SK-MEL-5 (cell line): Measurements from ENCODE around the gene PLOD1. TPM values are rescaled to one million over a fixed set of nuclear protein-coding genes. Genes with fewer than 3 reads are reported as not detected.
A peak's percentile ranks its signal among the peaks of the same experiment; 100 is the strongest.

Experiments used
- DNase-seq: peaks from one replicate; pipeline ENCODE4 v3.0.0-alpha.2; 2016; ENCODE audit warnings: low read depth, low spot score
- in situ Hi-C: cut with HindIII; loops from 2 replicates; pipeline ENCODE4 v1.10.0; 2016; ENCODE audit warnings: low sequenced_read_pairs, high pct_unique_total_duplicates, low pct_unique_long_range_greater_than_20kb
- small RNA-seq, 2 experiments: library from RNA; depleted of rRNA; stranded (forward); fragments of <200 nt; gene quantifications; one replicate each; pipeline ENCODE3, GENCODE V24; 2014
- total RNA-seq: library from RNA; depleted of rRNA; stranded (reverse); fragments of >200 nt; shearing (Covaris generic); gene quantifications from 2 replicates; pipeline ENCODE4 v1.2.3, GENCODE V29; 2014; rRNA removed

The PLOD1 gene
- total RNA-seq, 1 experiment from 2014 or later: 204 TPM

- DNase-seq: no peak
- in situ Hi-C loops: no loop called here
Observed at GRCh38 chr1:12009318-12009947, 74.9 kb downstream of the PLOD1 start.

GRCh38 chr1:12010746-12011570, 76.4 kb downstream of the PLOD1 start:
- DNase-seq: no peak
- in situ Hi-C loops: no loop called here

GRCh38 chr1:12011998-12012397, 77.5 kb downstream of the PLOD1 start:
- no peak for DNase-seq
- in situ Hi-C loops: no loop called here

GRCh38 chr1:12012560-12013316, 78.2 kb downstream of the PLOD1 start:
- in situ Hi-C loops: no loop called here
- no peak for DNase-seq

GRCh38 chr1:12014141-12014991, 79.8 kb downstream of the PLOD1 start:
- peak; percentile 11 for DNase-seq
- in situ Hi-C loops: no loop called here

GRCh38 chr1:12015001-12015491, 80.5 kb downstream of the PLOD1 start:
- in situ Hi-C loops: no loop called here
- no peak for DNase-seq

- in situ Hi-C loops: no loop called here
Observed at GRCh38 chr1:12015499-12015898, 81.0 kb downstream of the PLOD1 start.

GRCh38 chr1:12016182-12016581, 81.7 kb downstream of the PLOD1 start:
- DNase-seq: no peak
- in situ Hi-C loops: no loop called here

More at GRCh38 chr1:12015499-12015898, 81.0 kb downstream of the PLOD1 start:
- no peak for DNase-seq

GRCh38 chr1:12019858-12020509, 85.5 kb downstream of the PLOD1 start:
- peak; percentile 15 for DNase-seq
- in situ Hi-C loops: no loop called here

GRCh38 chr1:12021616-12022015, 87.1 kb downstream of the PLOD1 start:
- DNase-seq: no peak
- in situ Hi-C loops: no loop called here

- no peak for DNase-seq
- in situ Hi-C loops: no loop called here
Observed at GRCh38 chr1:12022036-12022435, 87.5 kb downstream of the PLOD1 start.

Small RNAs within 50 kb of the gene (small RNA-seq; reads per million reads assigned to genes)
- gene AL096840.1 (0 reads per million in 2 experiments), gene RF00019 (0 reads per million in 2 experiments), gene RNU5E-4P (28.2 to 146 reads per million in 2 experiments)

Other genes with a start within 250 kb of the PLOD1 start
- gene DRAXIN, start 243.0 kb upstream of the PLOD1 start, total RNA-seq: 0.03 TPM in 1 of 2 replicates, not detected in the other
- 82.5 and 91.4 TPM in 2 replicates for gene AGTRAP, start 198.6 kb upstream of the PLOD1 start, total RNA-seq
- gene C1orf167, start 172.5 kb upstream of the PLOD1 start, total RNA-seq: not detected in 2 replicates
- 15.2 and 19.2 TPM in 2 replicates for gene MTHFR, start 128.8 kb upstream of the PLOD1 start, total RNA-seq
- gene CLCN6, start 128.5 kb upstream of the PLOD1 start, total RNA-seq: 6.2 and 7.9 TPM in 2 replicates
- gene NPPA, start 86.9 kb upstream of the PLOD1 start, total RNA-seq: not detected in 2 replicates
- gene NPPB, start 75.8 kb upstream of the PLOD1 start, total RNA-seq: not detected in 2 replicates
- gene KIAA2013, start 8.3 kb upstream of the PLOD1 start, total RNA-seq: 62.0 and 69.0 TPM in 2 replicates
- gene MFN2, start 45.7 kb downstream of the PLOD1 start, total RNA-seq: 49.1 and 51.7 TPM in 2 replicates
- gene MIIP, start 84.8 kb downstream of the PLOD1 start, total RNA-seq: 17.0 and 18.9 TPM in 2 replicates
- not detected in 2 replicates for gene TNFRSF8, start 128.6 kb downstream of the PLOD1 start, total RNA-seq
- gene TNFRSF1B, start 232.3 kb downstream of the PLOD1 start, total RNA-seq: 4.4 and 5.0 TPM in 2 replicates